AG04450 (cell line): Measurements from ENCODE around the gene ARHGEF10L. TPM values are rescaled to one million over a fixed set of nuclear protein-coding genes. Genes with fewer than 3 reads are reported as not detected.

ENCODE experiments used
- CTCF ChIA-PET: fragments of 300-600, 350-600 bp; formaldehyde crosslinking; extraction: SDS; loops from one replicate; lab custom pipeline; 2022; ENCODE audit warnings: antibody characterized with exemption, inconsistent platforms; lab: Charles Lee
- POLR2A ChIA-PET: fragments of 350-600 bp; formaldehyde crosslinking; extraction: SDS; loops from one replicate; lab custom pipeline; 2021; ENCODE audit warnings: antibody characterized with exemption, inconsistent platforms; lab: Yijun Ruan, JAX
- DNase-seq: peaks from one replicate; pipeline ENCODE4 v3.0.0-alpha.2; 2011; ENCODE audit warnings: low read depth, low spot score
- H3K27ac ChIP-seq: one replicate; pipeline ENCODE4 v1.5.1; 2012; ENCODE audit warnings: low read depth, low read length, control low read depth
- H3K27me3 ChIP-seq: one replicate; pipeline ENCODE4 v1.6.0; 2012; ENCODE audit warnings: low read length; ENCODE audit not compliant: control insufficient read depth, insufficient read depth
- H3K4me3 ChIP-seq: 2 replicates; pipeline ENCODE4 v1.5.1; 2011; ENCODE audit warnings: mild to moderate bottlenecking, low read depth, low read length, control low read depth
- H3K9me3 ChIP-seq: 2 replicates; pipeline ENCODE4 v1.5.1; 2012; ENCODE audit warnings: low read length; ENCODE audit not compliant: control insufficient read depth, insufficient read depth
- CTCF ChIP-seq: IDR thresholded peaks from 2 replicates; pipeline ENCODE4 v1.5.1; 2011; ENCODE audit warnings: low read depth, low read length, control low read depth, inconsistent platforms
- polyA plus RNA-seq: library from polyadenylated mRNA; depleted of rRNA; stranded (reverse); fragments of >200 nt; gene quantifications from 2 replicates; pipeline ENCODE4 v1.2.3, GENCODE V29; 2011

Gene ARHGEF10L
- polyA plus RNA-seq, 1 experiment = 5.7 TPM

GRCh38 chr1:17683598-17683997, 144.1 kb downstream of the ARHGEF10L start:
- CTCF ChIA-PET = interaction anchor here (1.2 kb wide), 1 partner anchor 22 kb away, joined by 4 read pairs; no protein-coding TSS in a partner anchor
- TF ChIP-seq CTCF = no peak
- H3K27me3 ChIP-seq = no peaks in the 10 kb centered on the region
- no peak overlapping the region for H3K27ac ChIP-seq
- H3K9me3 ChIP-seq = peaks cover 7% of the 10 kb centered on the region; the same call in 1 of the 2 replicates
- no peak for DNase-seq
- POLR2A ChIA-PET = no interaction called here
- H3K4me3 ChIP-seq = no peak overlapping the region

GRCh38 chr1:17684810-17685209, 145.3 kb downstream of the ARHGEF10L start:
- Histone ChIP-seq H3K4me3 (no peak overlapping the region), H3K27me3 (no peaks in the 10 kb centered on the region), H3K9me3 (peaks cover 7% of the 10 kb centered on the region; the same call in 1 of the 2 replicates), H3K27ac (no peak overlapping the region)
- TF ChIP-seq CTCF = no peak
- CTCF ChIA-PET = interaction anchor here (0.6 to 1.7 kb wide), 2 partner anchors 11 to 513 kb away, joined by 3 to 6 read pairs; no protein-coding TSS in a partner anchor
- DNase-seq = no peak
- POLR2A ChIA-PET = no interaction called here

GRCh38 chr1:17686258-17686657, 146.8 kb downstream of the ARHGEF10L start:
- no peak for TF ChIP-seq CTCF
- ChIA-PET CTCF (interaction anchor here (0.6 to 1.2 kb wide), 3 partner anchors 10 to 896 kb away, joined by 3 to 4 read pairs (median 4); no protein-coding TSS in a partner anchor), POLR2A (no interaction called here)

GRCh38 chr1:17687145-17687544, 147.6 kb downstream of the ARHGEF10L start:
- TF ChIP-seq CTCF = no peak
- no peak overlapping the region for H3K4me3 ChIP-seq
- H3K27me3 ChIP-seq = no peaks in the 10 kb centered on the region
- peak; percentile 29 for DNase-seq
- CTCF ChIA-PET = interaction anchor here (1.0 to 1.2 kb wide), 2 partner anchors 9 to 413 kb away, joined by 4 to 6 read pairs; no protein-coding TSS in a partner anchor
- no peak overlapping the region for H3K27ac ChIP-seq
- peaks cover 7% of the 10 kb centered on the region; the same call in 1 of the 2 replicates for H3K9me3 ChIP-seq
- POLR2A ChIA-PET = no interaction called here

More at GRCh38 chr1:17686258-17686657, 146.8 kb downstream of the ARHGEF10L start:
- H3K4me3 ChIP-seq = no peak overlapping the region
- no peak for DNase-seq
- no peak overlapping the region for H3K27ac ChIP-seq
- H3K27me3 ChIP-seq = no peaks in the 10 kb centered on the region
- peaks cover 7% of the 10 kb centered on the region; the same call in 1 of the 2 replicates for H3K9me3 ChIP-seq

GRCh38 chr1:17688217-17688810, 148.8 kb downstream of the ARHGEF10L start:
- no peak for TF ChIP-seq CTCF
- ChIA-PET CTCF (no interaction called here), POLR2A (no interaction called here)
- H3K9me3 ChIP-seq = peaks cover 7% of the 10 kb centered on the region; the same call in 1 of the 2 replicates
- no peak for DNase-seq
- H3K27me3 ChIP-seq = no peaks in the 10 kb centered on the region
- H3K4me3 ChIP-seq = no peak overlapping the region
- H3K27ac ChIP-seq = peak overlapping the region; percentile 11
